Activated B cell treated with CpG ODN at 0.5 μM for 24 hours (primary cell): ENCODE results near the gene SLAMF1. TPM values are rescaled to one million over a fixed set of nuclear protein-coding genes. Genes with fewer than 3 reads are reported as not detected.
"Not testable (repeated sequence)": the region's sequence is repeated elsewhere in the genome, so short reads cannot be mapped to it uniquely, and the experiment has no call there.

Source experiments
- ATAC-seq: fragments of 200-7000 bp; cut with Tn5 transposase; one replicate; pipeline ENCODE4 v1.10.0; 2021; ENCODE audit warnings: low read depth, mild to moderate bottlenecking, moderate library complexity
- CTCF ChIA-PET: fragments of 350-600 bp; sonication (Branson Sonifier 250); formaldehyde crosslinking; loops from one replicate; lab custom pipeline; 2021; ENCODE audit warnings: antibody characterized with exemption; lab: Charles Lee
- POLR2A ChIA-PET: fragments of 350-600 bp; sonication (Branson Sonifier 250); formaldehyde crosslinking; loops from one replicate; lab custom pipeline; 2021; ENCODE audit warnings: antibody characterized with exemption; lab: Charles Lee
- DNase-seq: peaks from one replicate; pipeline ENCODE4 v3.0.0; 2022
- H3K27ac Mint-ChIP-seq: one replicate; pipeline ENCODE4 v1.8.0; 2020; ENCODE audit warnings: mixed read lengths
- H3K27me3 Mint-ChIP-seq: one replicate; pipeline ENCODE4 v1.8.0; 2021; ENCODE audit warnings: mixed read lengths
- H3K36me3 Mint-ChIP-seq: one replicate; pipeline ENCODE4 v1.8.0; 2021; ENCODE audit warnings: low read depth, mixed read lengths
- H3K4me1 Mint-ChIP-seq: one replicate; pipeline ENCODE4 v1.8.0; 2021; ENCODE audit warnings: mixed read lengths
- H3K4me3 Mint-ChIP-seq: one replicate; pipeline ENCODE4 v1.8.0; 2020; ENCODE audit warnings: mild to moderate bottlenecking, mixed read lengths
- H3K9me3 Mint-ChIP-seq: one replicate; pipeline ENCODE4 v1.8.0; 2020; ENCODE audit warnings: mixed read lengths
- CTCF ChIP-seq: fragments of 200-600 bp; IDR thresholded peaks from one replicate; pipeline ENCODE4 v1.8.0; 2022; ENCODE audit warnings: antibody characterized with exemption, mild to moderate bottlenecking
- intact Hi-C: fragments of 100-400 bp; cut with micrococcal nuclease; formaldehyde crosslinking; loops from one replicate; pipeline ENCODE4 v1.15.1; 2024
- total RNA-seq: library from RNA; stranded (reverse); gene quantifications from 2 replicates; pipeline ENCODE4 v1.2.3, GENCODE V29; 2022

Gene SLAMF1
- total RNA-seq, 1 donor from 2014 or later = 91.7 TPM

- Mint-ChIP-seq H3K36me3 (peaks cover 69% of the 10 kb centered on the region), H3K4me1 (peaks cover 76% of the 10 kb centered on the region), H3K27ac (peak overlapping the region; percentile 54), H3K9me3 (peaks cover 3% of the 10 kb centered on the region), H3K27me3 (no peaks in the 10 kb centered on the region), H3K4me3 (peak overlapping the region; percentile 21)
- DNase-seq (no peak), ATAC-seq (peak; percentile 62)
- TF ChIP-seq CTCF = no peak
- CTCF ChIA-PET = no interaction called here
- POLR2A ChIA-PET = interaction anchor here (1.7 kb wide), 1 partner anchor 18 kb away, joined by 6 read pairs; no protein-coding TSS in a partner anchor
- intact Hi-C loops = loop anchor here (1.0 kb wide), 1 partner anchor 8 kb away; no protein-coding TSS in a partner anchor
These were observed 78.8 kb downstream of the SLAMF1 start for GRCh38 chr1:160567858-160568682.

- CTCF ChIA-PET = interaction anchor here (0.8 to 1.3 kb wide), 2 partner anchors 11 kb away, joined by 3 read pairs; no protein-coding TSS in a partner anchor
- no peak overlapping the region for H3K4me3 Mint-ChIP-seq
- intact Hi-C loops = no loop called here
- peaks cover 9% of the 10 kb centered on the region for H3K9me3 Mint-ChIP-seq
- POLR2A ChIA-PET = interaction anchor here (1.0 kb wide), 1 partner anchor 18 kb away, joined by 3 read pairs; no protein-coding TSS in a partner anchor
- no peak for ATAC-seq
- H3K27me3 Mint-ChIP-seq = no peaks in the 10 kb centered on the region
- peaks cover 70% of the 10 kb centered on the region for H3K36me3 Mint-ChIP-seq
- peaks cover 71% of the 10 kb centered on the region for H3K4me1 Mint-ChIP-seq
- H3K27ac Mint-ChIP-seq = no peak overlapping the region
- no peak for DNase-seq
- TF ChIP-seq CTCF = no peak
These were observed 79.5 kb downstream of the SLAMF1 start for GRCh38 chr1:160567341-160567740.

GRCh38 chr1:160565564-160565963 lies 81.3 kb downstream of the SLAMF1 start:
- H3K36me3 Mint-ChIP-seq = peaks cover 70% of the 10 kb centered on the region
- no peak for TF ChIP-seq CTCF
- DNase-seq = no peak
- H3K4me1 Mint-ChIP-seq = peaks cover 68% of the 10 kb centered on the region
- no peak for ATAC-seq
- ChIA-PET POLR2A (interaction anchor here (0.6 to 0.7 kb wide), 2 partner anchors 39 to 121 kb away, joined by 3 read pairs; no protein-coding TSS in a partner anchor), CTCF (interaction anchor here (1.0 to 1.1 kb wide), 3 partner anchors 8 to 136 kb away, joined by 3 read pairs; no protein-coding TSS in a partner anchor)
- peaks cover 9% of the 10 kb centered on the region for H3K9me3 Mint-ChIP-seq
- H3K27me3 Mint-ChIP-seq = no peaks in the 10 kb centered on the region
- H3K27ac Mint-ChIP-seq = peak overlapping the region; percentile 16
- intact Hi-C loops = loop anchor here (2.0 kb wide), 1 partner anchor 17 kb away; no protein-coding TSS in a partner anchor
- H3K4me3 Mint-ChIP-seq = no peak overlapping the region

- H3K27me3 Mint-ChIP-seq, H3K27ac Mint-ChIP-seq, intact Hi-C loops, POLR2A ChIA-PET, ATAC-seq, DNase-seq, H3K4me3 Mint-ChIP-seq: not testable (repeated sequence)
- peaks cover 80% of the 10 kb centered on the region for H3K36me3 Mint-ChIP-seq
- peaks cover 71% of the 10 kb centered on the region for H3K4me1 Mint-ChIP-seq
- CTCF ChIA-PET = interaction anchor here (0.6 kb wide), 1 partner anchor 271 kb away, joined by 3 read pairs; no protein-coding TSS in a partner anchor
- peaks cover 24% of the 10 kb centered on the region for H3K9me3 Mint-ChIP-seq
These were observed 83.6 kb downstream of the SLAMF1 start for GRCh38 chr1:160563230-160563629.

- intact Hi-C loops, POLR2A ChIA-PET, CTCF ChIA-PET, H3K27me3 Mint-ChIP-seq, H3K27ac Mint-ChIP-seq, ATAC-seq, H3K4me3 Mint-ChIP-seq, DNase-seq: not testable (repeated sequence)
- Mint-ChIP-seq H3K36me3 (peaks cover 77% of the 10 kb centered on the region), H3K9me3 (peaks cover 24% of the 10 kb centered on the region), H3K4me1 (peaks cover 67% of the 10 kb centered on the region)
These were observed 84.1 kb downstream of the SLAMF1 start for GRCh38 chr1:160562745-160563144.

- POLR2A ChIA-PET = interaction anchor here (1.9 kb wide), 1 partner anchor 9 kb away, joined by 4 read pairs; no protein-coding TSS in a partner anchor
- Mint-ChIP-seq H3K27ac (peak overlapping the region; percentile 26), H3K9me3 (peaks cover 24% of the 10 kb centered on the region), H3K36me3 (peaks cover 69% of the 10 kb centered on the region), H3K4me1 (peaks cover 56% of the 10 kb centered on the region), H3K4me3 (peak overlapping the region; percentile 21), H3K27me3 (no peaks in the 10 kb centered on the region)
- ATAC-seq = no peak
- intact Hi-C loops = loop anchor here (1.0 to 2.0 kb wide), 2 partner anchors 7 to 14 kb away; no protein-coding TSS in a partner anchor
- CTCF ChIA-PET = interaction anchor here (2.6 kb wide), 1 partner anchor 17 kb away, joined by 6 read pairs; no protein-coding TSS in a partner anchor
- DNase-seq = no peak
- TF ChIP-seq CTCF = no peak
These were observed 86.0 kb downstream of the SLAMF1 start for GRCh38 chr1:160560806-160561205.
